Measurements from ENCODE around the gene NELL1. TPM values are rescaled to one million over a fixed set of nuclear protein-coding genes. Genes with fewer than 3 reads are reported as not detected.

NELL1 gene
- total and polyA plus RNA-seq, 5 donors from 2014 or later: not detected

- Histone ChIP-seq H3K4me3 (ENCODE audit: low read depth, low read length) (no peak overlapping the region), H3K9me3 (ENCODE audit: control insufficient read depth in 2 of 2, low read length in 2 of 2) (no peaks in the 10 kb centered on the region), H3K36me3 (ENCODE audit: control insufficient read depth, insufficient read depth, low read length) (no peaks in the 10 kb centered on the region), H3K27ac (ENCODE audit: insufficient read depth, low read length, poor library complexity, severe bottlenecking) (no peak overlapping the region), H3K27me3 (ENCODE audit: control insufficient read depth, insufficient read depth, low read length) (no peaks in the 10 kb centered on the region), H3K4me1 (ENCODE audit: control insufficient read depth, insufficient read depth, low read length, poor library complexity, severe bottlenecking) (no peaks in the 10 kb centered on the region)
- DNase-seq (no peak), ATAC-seq (ENCODE audit: low read depth in 2 of 2) (no peak)
- Mint-ChIP-seq H3K4me3 (no peak overlapping the region), H3K9me3 (peaks cover 0 to 7% (median 2%) of the 10 kb centered on the region in 7 donors), H3K27ac (no peak overlapping the region), H3K36me3 (no peaks in the 10 kb centered on the region), H3K27me3 (no peaks in the 10 kb centered on the region), H3K4me1 (no peaks in the 10 kb centered on the region)
Observed at GRCh38 chr11:20739107-20739506, 69.7 kb downstream of the NELL1 start.

GRCh38 chr11:20739577-20739976 lies 70.2 kb downstream of the NELL1 start:
- no peaks in the 10 kb centered on the region for H3K4me1 ChIP-seq (ENCODE audit: control insufficient read depth, insufficient read depth, low read length, poor library complexity, severe bottlenecking)
- DNase-seq: no peak
- Mint-ChIP-seq H3K4me3 (no peak overlapping the region), H3K4me1 (no peaks in the 10 kb centered on the region), H3K27me3 (no peaks in the 10 kb centered on the region), H3K36me3 (no peaks in the 10 kb centered on the region), H3K9me3 (peaks cover 0 to 9% (median 2%) of the 10 kb centered on the region in 7 donors), H3K27ac (no peak overlapping the region)
- no peak for ATAC-seq (ENCODE audit: low read depth in 2 of 2)
- H3K9me3 ChIP-seq (ENCODE audit: control insufficient read depth in 2 of 2, low read length in 2 of 2): no peaks in the 10 kb centered on the region
- no peak overlapping the region for H3K4me3 ChIP-seq (ENCODE audit: low read depth, low read length)
- H3K36me3 ChIP-seq (ENCODE audit: control insufficient read depth, insufficient read depth, low read length): no peaks in the 10 kb centered on the region
- H3K27me3 ChIP-seq (ENCODE audit: control insufficient read depth, insufficient read depth, low read length): no peaks in the 10 kb centered on the region
- no peak overlapping the region for H3K27ac ChIP-seq (ENCODE audit: insufficient read depth, low read length, poor library complexity, severe bottlenecking)

- no peak overlapping the region for H3K4me3 Mint-ChIP-seq
- H3K4me1 Mint-ChIP-seq: no peaks in the 10 kb centered on the region
- ATAC-seq (ENCODE audit: low read depth in 2 of 2) (no peak), DNase-seq (no peak)
- H3K4me3 ChIP-seq (ENCODE audit: low read depth, low read length): no peak overlapping the region
- H3K4me1 ChIP-seq (ENCODE audit: control insufficient read depth, insufficient read depth, low read length, poor library complexity, severe bottlenecking): no peaks in the 10 kb centered on the region
- no peaks in the 10 kb centered on the region for H3K27me3 ChIP-seq (ENCODE audit: control insufficient read depth, insufficient read depth, low read length)
- H3K9me3 ChIP-seq (ENCODE audit: control insufficient read depth in 2 of 2, low read length in 2 of 2): no peaks in the 10 kb centered on the region
- no peaks in the 10 kb centered on the region for H3K36me3 Mint-ChIP-seq
- H3K27ac ChIP-seq (ENCODE audit: insufficient read depth, low read length, poor library complexity, severe bottlenecking): no peak overlapping the region
- peaks cover 0 to 6% (median 3%) of the 10 kb centered on the region in 7 donors for H3K9me3 Mint-ChIP-seq
- H3K36me3 ChIP-seq (ENCODE audit: control insufficient read depth, insufficient read depth, low read length): no peaks in the 10 kb centered on the region
- no peaks in the 10 kb centered on the region for H3K27me3 Mint-ChIP-seq
- no peak overlapping the region for H3K27ac Mint-ChIP-seq
Observed at GRCh38 chr11:20754933-20755332, 85.5 kb downstream of the NELL1 start.

GRCh38 chr11:20759541-20759940 lies 90.2 kb downstream of the NELL1 start:
- DNase-seq: no peak
- Histone ChIP-seq H3K27ac (ENCODE audit: insufficient read depth, low read length, poor library complexity, severe bottlenecking) (no peak overlapping the region), H3K4me3 (ENCODE audit: low read depth, low read length) (no peak overlapping the region), H3K27me3 (ENCODE audit: control insufficient read depth, insufficient read depth, low read length) (no peaks in the 10 kb centered on the region), H3K9me3 (ENCODE audit: control insufficient read depth in 2 of 2, low read length in 2 of 2) (no peaks in the 10 kb centered on the region), H3K36me3 (ENCODE audit: control insufficient read depth, insufficient read depth, low read length) (no peaks in the 10 kb centered on the region), H3K4me1 (ENCODE audit: control insufficient read depth, insufficient read depth, low read length, poor library complexity, severe bottlenecking) (no peaks in the 10 kb centered on the region)
- Mint-ChIP-seq H3K9me3 (peaks cover 0 to 15% (median 5%) of the 10 kb centered on the region in 7 donors), H3K4me3 (no peak overlapping the region), H3K27ac (no peak overlapping the region), H3K4me1 (no peaks in the 10 kb centered on the region), H3K27me3 (no peaks in the 10 kb centered on the region), H3K36me3 (no peaks in the 10 kb centered on the region)
- ATAC-seq (ENCODE audit: low read depth in 2 of 2): no peak

- H3K27me3 Mint-ChIP-seq: no peaks in the 10 kb centered on the region
- Histone ChIP-seq H3K36me3 (ENCODE audit: control insufficient read depth, insufficient read depth, low read length) (no peaks in the 10 kb centered on the region), H3K4me1 (ENCODE audit: control insufficient read depth, insufficient read depth, low read length, poor library complexity, severe bottlenecking) (no peaks in the 10 kb centered on the region), H3K27me3 (ENCODE audit: control insufficient read depth, insufficient read depth, low read length) (no peaks in the 10 kb centered on the region), H3K27ac (ENCODE audit: insufficient read depth, low read length, poor library complexity, severe bottlenecking) (no peak overlapping the region), H3K4me3 (ENCODE audit: low read depth, low read length) (no peak overlapping the region), H3K9me3 (ENCODE audit: control insufficient read depth in 2 of 2, low read length in 2 of 2) (no peaks in the 10 kb centered on the region)
- H3K4me1 Mint-ChIP-seq: no peaks in the 10 kb centered on the region
- ATAC-seq (ENCODE audit: low read depth in 2 of 2) (no peak), DNase-seq (no peak)
- H3K9me3 Mint-ChIP-seq: peaks cover under 1 to 16% (median 5%) of the 10 kb centered on the region in 7 donors
- H3K27ac Mint-ChIP-seq: no peak overlapping the region
- H3K36me3 Mint-ChIP-seq: no peaks in the 10 kb centered on the region
- H3K4me3 Mint-ChIP-seq: no peak overlapping the region
Observed at GRCh38 chr11:20760811-20761210, 91.4 kb downstream of the NELL1 start.

GRCh38 chr11:20762116-20762844 lies 92.9 kb downstream of the NELL1 start:
- H3K9me3 Mint-ChIP-seq: peaks cover 1 to 16% (median 5%) of the 10 kb centered on the region in 7 donors
- no peak for ATAC-seq (ENCODE audit: low read depth in 2 of 2)

GRCh38 chr11:20762980-20763379 lies 93.6 kb downstream of the NELL1 start:
- no peaks in the 10 kb centered on the region for H3K9me3 ChIP-seq (ENCODE audit: control insufficient read depth in 2 of 2, low read length in 2 of 2)
- no peak overlapping the region for H3K27ac ChIP-seq (ENCODE audit: insufficient read depth, low read length, poor library complexity, severe bottlenecking)
- no peaks in the 10 kb centered on the region for H3K27me3 ChIP-seq (ENCODE audit: control insufficient read depth, insufficient read depth, low read length)
- no peaks in the 10 kb centered on the region for H3K36me3 Mint-ChIP-seq
- no peaks in the 10 kb centered on the region for H3K4me1 ChIP-seq (ENCODE audit: control insufficient read depth, insufficient read depth, low read length, poor library complexity, severe bottlenecking)
- no peaks in the 10 kb centered on the region for H3K36me3 ChIP-seq (ENCODE audit: control insufficient read depth, insufficient read depth, low read length)
- no peaks in the 10 kb centered on the region for H3K27me3 Mint-ChIP-seq
- ATAC-seq (ENCODE audit: low read depth in 2 of 2) (no peak), DNase-seq (no peak)
- H3K27ac Mint-ChIP-seq: no peak overlapping the region
- no peak overlapping the region for H3K4me3 Mint-ChIP-seq
- H3K9me3 Mint-ChIP-seq: peaks cover 1 to 16% (median 5%) of the 10 kb centered on the region in 7 donors
- H3K4me1 Mint-ChIP-seq: no peaks in the 10 kb centered on the region
- no peak overlapping the region for H3K4me3 ChIP-seq (ENCODE audit: low read depth, low read length)

More at GRCh38 chr11:20762116-20762844, 92.9 kb downstream of the NELL1 start:
- Mint-ChIP-seq H3K36me3 (no peaks in the 10 kb centered on the region), H3K27ac (no peak overlapping the region), H3K4me3 (no peak overlapping the region), H3K27me3 (no peaks in the 10 kb centered on the region), H3K4me1 (no peaks in the 10 kb centered on the region)
- Histone ChIP-seq H3K4me1 (ENCODE audit: control insufficient read depth, insufficient read depth, low read length, poor library complexity, severe bottlenecking) (no peaks in the 10 kb centered on the region), H3K9me3 (ENCODE audit: control insufficient read depth in 2 of 2, low read length in 2 of 2) (no peaks in the 10 kb centered on the region), H3K36me3 (ENCODE audit: control insufficient read depth, insufficient read depth, low read length) (no peaks in the 10 kb centered on the region), H3K27ac (ENCODE audit: insufficient read depth, low read length, poor library complexity, severe bottlenecking) (no peak overlapping the region), H3K4me3 (ENCODE audit: low read depth, low read length) (no peak overlapping the region), H3K27me3 (ENCODE audit: control insufficient read depth, insufficient read depth, low read length) (no peaks in the 10 kb centered on the region)
- DNase-seq: no peak

GRCh38 chr11:20770414-20770946 lies 101.1 kb downstream of the NELL1 start:
- Mint-ChIP-seq H3K27me3 (no peaks in the 10 kb centered on the region), H3K4me3 (no peak overlapping the region), H3K9me3 (peaks cover 0 to 8% (median 1%) of the 10 kb centered on the region in 7 donors), H3K27ac (no peak overlapping the region), H3K36me3 (no peaks in the 10 kb centered on the region), H3K4me1 (no peaks in the 10 kb centered on the region)
- ATAC-seq (ENCODE audit: low read depth in 2 of 2) (no peak), DNase-seq (no peak)
- Histone ChIP-seq H3K27me3 (ENCODE audit: control insufficient read depth, insufficient read depth, low read length) (no peaks in the 10 kb centered on the region), H3K27ac (ENCODE audit: insufficient read depth, low read length, poor library complexity, severe bottlenecking) (no peak overlapping the region), H3K4me3 (ENCODE audit: low read depth, low read length) (no peak overlapping the region), H3K9me3 (ENCODE audit: control insufficient read depth in 2 of 2, low read length in 2 of 2) (no peaks in the 10 kb centered on the region), H3K4me1 (ENCODE audit: control insufficient read depth, insufficient read depth, low read length, poor library complexity, severe bottlenecking) (no peaks in the 10 kb centered on the region), H3K36me3 (ENCODE audit: control insufficient read depth, insufficient read depth, low read length) (no peaks in the 10 kb centered on the region)
